ENCODE data around the gene LAP3.

Gene LAP3

DNA sequence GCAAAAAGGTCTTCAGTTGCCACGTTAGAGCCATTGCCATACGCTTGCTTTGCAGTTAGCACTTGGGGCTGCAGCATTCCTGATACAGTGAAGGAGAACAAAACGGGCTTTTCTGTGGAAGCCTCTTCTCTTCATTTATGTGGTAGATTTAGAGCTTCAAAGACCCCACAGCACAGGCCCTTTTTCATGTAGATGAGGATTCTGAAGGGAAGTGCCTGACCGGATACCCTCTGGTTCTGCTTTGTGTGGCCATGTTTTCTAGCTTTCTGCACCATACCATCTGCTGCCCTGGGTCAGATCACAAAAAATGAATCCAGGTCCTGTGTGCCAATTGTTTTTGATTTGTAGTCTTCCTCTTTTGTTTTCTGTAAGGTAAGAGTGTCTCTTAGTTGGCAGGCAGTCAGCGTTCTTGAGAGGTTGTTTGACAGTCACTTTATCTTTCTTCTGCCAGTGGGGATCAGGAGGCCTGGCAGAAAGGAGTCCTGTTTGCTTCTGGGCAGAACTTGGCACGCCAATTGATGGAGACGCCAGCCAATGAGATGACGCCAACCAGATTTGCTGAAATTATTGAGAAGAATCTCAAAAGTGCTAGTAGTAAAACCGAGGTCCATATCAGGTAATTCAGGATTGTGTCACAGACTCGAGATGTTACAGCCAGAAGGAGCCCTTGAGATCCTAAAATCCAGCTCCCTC lies 7.7 kb downstream of the LAP3 start:
- TF ChIP-seq, protein P1, sequence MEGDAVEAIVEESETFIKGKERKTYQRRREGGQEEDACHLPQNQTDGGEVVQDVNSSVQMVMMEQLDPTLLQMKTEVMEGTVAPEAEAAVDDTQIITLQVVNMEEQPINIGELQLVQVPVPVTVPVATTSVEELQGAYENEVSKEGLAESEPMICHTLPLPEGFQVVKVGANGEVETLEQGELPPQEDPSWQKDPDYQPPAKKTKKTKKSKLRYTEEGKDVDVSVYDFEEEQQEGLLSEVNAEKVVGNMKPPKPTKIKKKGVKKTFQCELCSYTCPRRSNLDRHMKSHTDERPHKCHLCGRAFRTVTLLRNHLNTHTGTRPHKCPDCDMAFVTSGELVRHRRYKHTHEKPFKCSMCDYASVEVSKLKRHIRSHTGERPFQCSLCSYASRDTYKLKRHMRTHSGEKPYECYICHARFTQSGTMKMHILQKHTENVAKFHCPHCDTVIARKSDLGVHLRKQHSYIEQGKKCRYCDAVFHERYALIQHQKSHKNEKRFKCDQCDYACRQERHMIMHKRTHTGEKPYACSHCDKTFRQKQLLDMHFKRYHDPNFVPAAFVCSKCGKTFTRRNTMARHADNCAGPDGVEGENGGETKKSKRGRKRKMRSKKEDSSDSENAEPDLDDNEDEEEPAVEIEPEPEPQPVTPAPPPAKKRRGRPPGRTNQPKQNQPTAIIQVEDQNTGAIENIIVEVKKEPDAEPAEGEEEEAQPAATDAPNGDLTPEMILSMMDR (IDR thresholded peaks at IDR 0.05): no peak

DNA sequence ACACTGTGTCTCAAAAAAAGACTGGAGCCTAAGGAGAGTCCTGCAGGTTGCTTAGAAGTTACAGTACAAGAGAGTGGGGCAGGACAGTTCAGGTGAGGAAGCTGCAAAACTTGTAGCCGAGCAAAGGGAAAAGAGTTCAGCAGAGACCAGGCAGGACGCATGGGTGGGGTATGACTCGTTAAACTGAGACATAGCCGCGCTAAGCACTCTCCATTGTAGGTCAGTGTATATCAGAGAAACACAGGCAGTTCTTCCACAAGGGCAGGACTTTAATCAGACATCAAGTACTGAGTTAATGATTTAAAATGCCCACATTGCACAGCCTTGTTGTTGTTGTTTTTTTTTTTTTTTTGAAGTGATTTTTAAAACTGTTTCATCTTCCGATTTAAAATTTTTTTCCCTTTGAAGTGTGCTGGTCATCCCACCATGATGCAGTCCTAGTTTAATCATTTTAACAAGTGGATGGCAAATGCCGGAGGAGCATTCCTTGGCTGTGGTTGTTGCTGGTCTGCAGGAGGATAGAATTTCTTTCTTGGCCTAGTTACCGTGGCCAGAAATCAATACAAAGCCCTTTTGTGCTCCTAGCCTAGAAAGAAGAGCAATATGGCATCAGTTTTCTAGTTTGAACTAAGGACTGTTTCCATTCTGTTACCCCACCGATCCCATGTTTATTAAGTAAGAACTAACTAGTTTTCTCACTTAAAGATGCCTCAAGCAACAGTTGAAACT lies 10.3 kb downstream of the LAP3 start:
- TF ChIP-seq, protein P1 (IDR thresholded peaks at IDR 0.05): no peak

GRCh38 chr4:17589355-17589754 lies 12.4 kb downstream of the LAP3 start:
- TF ChIP-seq, protein P1 (IDR thresholded peaks at IDR 0.05): no peak

- TF ChIP-seq, protein P1 (IDR thresholded peaks at IDR 0.05): no peak
These were observed 18.5 kb downstream of the LAP3 start for GRCh38 chr4:17595471-17596005.

DNA sequence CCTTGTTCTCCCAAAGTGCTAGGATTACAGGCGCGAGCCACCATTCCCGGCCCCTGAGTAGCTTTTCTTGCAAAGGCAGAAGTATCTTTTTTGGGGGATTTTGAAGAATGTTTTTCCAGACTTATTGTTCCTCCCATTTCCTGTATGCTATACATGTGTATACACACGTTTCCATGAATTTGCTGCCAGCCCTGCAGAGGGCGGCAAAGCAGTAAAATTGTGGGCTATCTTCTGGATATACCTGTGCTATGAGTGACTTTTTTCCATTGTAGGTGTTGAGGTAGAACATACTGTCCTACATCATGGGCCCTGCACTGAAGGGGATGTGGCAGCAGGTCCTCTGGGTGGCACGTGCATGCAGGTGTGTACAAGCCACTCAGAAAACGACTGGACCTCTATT lies 20.5 kb downstream of the LAP3 start:
- TF ChIP-seq, protein P1 (IDR thresholded peaks at IDR 0.05): peak; percentile 62

DNA sequence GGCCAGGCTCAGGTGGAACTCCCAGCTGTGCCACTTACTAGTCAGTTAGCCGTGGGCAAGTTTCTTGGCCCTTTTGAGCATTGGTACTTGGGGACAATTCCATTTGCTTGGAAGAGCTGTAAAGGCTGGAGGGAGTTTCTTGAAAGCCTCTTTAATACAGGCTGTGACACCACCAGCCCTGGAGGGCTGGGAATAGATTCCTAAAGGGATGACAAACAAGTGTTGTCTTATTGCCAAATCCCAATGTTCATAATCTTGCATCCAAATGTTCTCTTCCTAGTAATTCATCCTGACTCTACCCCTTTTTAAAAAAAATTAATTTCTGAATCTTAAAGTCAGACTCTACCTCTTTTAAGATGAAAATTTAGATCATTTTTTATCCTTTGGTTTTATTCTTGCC lies 22.8 kb downstream of the LAP3 start:
- TF ChIP-seq, protein P1 (IDR thresholded peaks at IDR 0.05): no peak

GRCh38 chr4:17605236-17605635 lies 28.2 kb downstream of the LAP3 start:
- TF ChIP-seq, protein P1 (IDR thresholded peaks at IDR 0.05): no peak

All from LNCAP (cell line).